Immature natural killer cell (primary cell): ENCODE measurements around the gene GAK. TPM values are rescaled to one million over a fixed set of nuclear protein-coding genes. Genes with fewer than 3 reads are reported as not detected.
A peak's percentile ranks its signal among the peaks of the same experiment; 100 is the strongest.

ENCODE experiments used
- DNase-seq, 3 donors: peaks; one replicate each; pipeline ENCODE4 v3.0.0; 2022; ENCODE audit warnings: mixed read lengths in 1 of 3
- H3K27ac Mint-ChIP-seq, 6 donors: one replicate each; pipeline ENCODE4 v1.8.0; 2020; ENCODE audit warnings: mixed read lengths in 6 of 6, mild to moderate bottlenecking in 5 of 6, inconsistent platforms in 4 of 6, moderate library complexity in 3 of 6
- H3K27me3 Mint-ChIP-seq, 3 donors: one replicate each; pipeline ENCODE4 v1.8.0; 2020 to 2021; ENCODE audit warnings: low read depth in 3 of 3, mild to moderate bottlenecking in 3 of 3, mixed read lengths in 3 of 3, moderate library complexity in 3 of 3, inconsistent platforms in 1 of 3
- H3K36me3 Mint-ChIP-seq, 3 donors: one replicate each; pipeline ENCODE4 v1.8.0; 2020; ENCODE audit warnings: mixed read lengths in 3 of 3, inconsistent platforms in 2 of 3, mild to moderate bottlenecking in 2 of 3
- H3K4me1 Mint-ChIP-seq, 2 donors: one replicate each; pipeline ENCODE4 v1.8.0; 2020; ENCODE audit warnings: inconsistent platforms in 2 of 2, mild to moderate bottlenecking in 2 of 2, mixed read lengths in 2 of 2, moderate library complexity in 1 of 2
- H3K4me3 Mint-ChIP-seq, 5 donors: one replicate each; pipeline ENCODE4 v1.8.0; 2020; ENCODE audit warnings: mild to moderate bottlenecking in 5 of 5, mixed read lengths in 5 of 5, inconsistent platforms in 3 of 5, moderate library complexity in 3 of 5
- H3K9me3 Mint-ChIP-seq, 6 donors: one replicate each; pipeline ENCODE4 v1.8.0; 2020; ENCODE audit warnings: mild to moderate bottlenecking in 6 of 6, mixed read lengths in 6 of 6, inconsistent platforms in 4 of 6, moderate library complexity in 3 of 6
- polyA plus RNA-seq, 3 donors: library from polyadenylated mRNA; unstranded; fragments of 300-500 nt; fragmentation: Illumina TruSeq; gene quantifications; one replicate each; pipeline ENCODE4 v1.2.3, GENCODE V29; 2021

Gene GAK
- polyA plus RNA-seq, 3 donors from 2014 or later = 49.4 to 119 (median 52.2) TPM

DNA sequence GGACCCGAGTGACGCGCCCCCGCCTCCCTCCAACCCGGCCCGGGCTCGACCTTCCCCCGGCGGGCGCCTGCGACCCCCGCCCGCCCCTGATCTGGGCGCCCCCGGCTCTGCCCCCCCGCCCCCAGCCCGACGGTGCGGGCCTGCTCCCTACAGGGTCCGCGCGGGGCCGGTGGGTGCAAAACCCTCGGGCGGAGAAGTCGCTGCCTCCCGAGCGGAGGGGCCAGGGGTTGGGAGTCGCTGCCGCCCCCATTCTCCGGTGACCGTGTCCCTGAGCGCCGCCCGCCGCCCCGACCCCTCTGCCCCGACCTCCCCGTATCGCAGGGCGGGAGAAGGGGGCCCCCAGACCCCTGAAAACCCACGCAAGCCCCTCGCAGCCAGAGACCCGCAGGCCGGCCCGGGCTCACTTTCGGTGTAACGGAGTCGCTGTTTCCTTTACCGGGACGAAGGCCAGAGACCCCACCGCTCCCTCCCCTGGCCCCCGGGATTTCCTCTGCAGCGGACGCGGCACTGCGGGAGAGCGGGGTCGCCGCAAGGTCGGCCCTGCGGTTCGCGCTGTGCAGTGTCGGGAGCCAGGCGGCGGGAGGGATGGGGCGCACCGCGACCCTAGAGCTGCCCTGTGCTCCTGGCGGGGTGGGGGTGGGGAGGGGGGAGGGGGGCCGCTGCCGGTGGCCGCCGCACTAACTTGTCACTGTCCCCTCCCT, 105.5 kb downstream of the GAK start:
- Mint-ChIP-seq H3K27me3 (peaks cover 10 to 22% (median 17%) of the 10 kb centered on the region in 3 donors), H3K27ac (no peak overlapping the region), H3K9me3 (peaks cover 0 to 6% (median 0%) of the 10 kb centered on the region in 6 donors), H3K4me1 (peaks cover 2 to 7% of the 10 kb centered on the region in 2 donors), H3K4me3 (no peak overlapping the region), H3K36me3 (peaks cover 0 to 4% (median 0%) of the 10 kb centered on the region in 3 donors)
- DNase-seq = no peak

DNA sequence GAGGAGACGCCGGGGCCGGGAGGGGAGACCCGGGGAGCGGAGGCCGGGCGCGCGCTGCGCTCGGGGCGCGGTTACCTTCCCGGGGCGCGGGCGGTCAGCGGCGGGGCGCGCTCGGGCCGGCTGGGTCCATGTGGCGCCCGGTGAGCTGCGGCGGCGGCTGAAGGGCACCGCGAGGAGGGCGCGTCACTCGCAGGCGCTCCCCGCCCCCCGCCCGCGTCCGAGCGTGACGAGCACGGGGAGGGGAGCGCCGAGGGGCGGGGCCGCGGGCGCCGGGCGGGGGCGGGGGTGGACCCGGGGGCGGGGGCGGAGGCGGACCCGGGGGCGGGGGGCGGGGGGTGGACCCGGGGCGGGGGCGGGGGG, 106.2 kb downstream of the GAK start, which contains the start of gene CPLX1:
Gene CPLX1 (minus strand): TSS at position 159 of the 360 bp plus-strand sequence. CDS start 1,607 bp downstream, outside the sequence.
- Mint-ChIP-seq H3K27me3 (peaks cover 10 to 22% (median 17%) of the 10 kb centered on the region in 3 donors), H3K9me3 (peaks cover 0 to 6% (median 0%) of the 10 kb centered on the region in 6 donors), H3K4me1 (peaks cover 2 to 7% of the 10 kb centered on the region in 2 donors)

DNA sequence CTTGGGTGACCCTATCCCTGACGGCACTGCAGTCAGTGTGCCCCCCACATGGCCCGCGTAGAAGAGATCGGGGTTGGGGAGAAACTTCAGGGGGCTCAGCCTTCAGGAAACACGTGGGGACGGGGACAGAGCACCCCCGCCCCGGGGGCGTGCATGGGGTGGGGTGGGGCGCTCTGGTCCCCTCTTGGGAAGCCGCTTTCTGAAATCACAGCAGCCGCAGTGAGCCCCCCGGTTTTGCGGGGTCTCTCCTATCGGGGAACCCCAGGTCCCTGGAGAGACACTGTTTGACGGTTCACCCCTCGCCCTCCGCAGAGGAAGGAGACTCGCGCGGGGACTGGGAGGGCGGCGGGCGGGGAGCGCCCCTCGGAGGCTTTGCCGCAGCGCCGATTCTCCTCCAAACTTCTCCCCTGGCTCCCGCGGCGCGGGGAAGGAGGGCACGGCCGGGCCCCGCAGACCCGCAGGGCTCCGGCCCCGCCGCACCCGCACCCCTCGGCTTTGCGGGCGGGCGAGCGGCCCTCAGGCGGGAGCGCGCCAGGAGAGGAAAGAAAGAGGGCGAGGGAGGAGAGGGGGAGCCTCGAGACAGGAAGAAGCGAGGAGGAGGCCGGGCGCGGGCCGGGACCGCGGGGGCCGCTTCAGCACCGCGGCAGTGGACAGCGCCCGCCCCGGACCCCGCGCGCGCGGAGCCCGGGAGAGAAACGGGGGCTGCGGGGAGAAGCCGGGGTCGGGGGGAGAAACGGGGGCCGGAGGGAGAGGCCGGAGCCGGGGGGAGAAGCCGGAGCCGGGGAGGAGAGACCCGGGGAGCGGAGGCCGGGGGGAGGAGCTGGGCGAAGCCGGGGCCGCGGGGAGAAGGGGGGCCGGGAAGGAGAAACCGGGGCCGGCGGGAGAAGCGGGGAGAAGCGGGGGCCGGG, 106.8 kb downstream of the GAK start:
- Mint-ChIP-seq H3K4me3 (peak overlapping the region in 1 of 5 donors; percentile 20), H3K27me3 (peaks cover 10 to 22% (median 17%) of the 10 kb centered on the region in 3 donors), H3K27ac (no peak overlapping the region), H3K9me3 (peaks cover 0 to 6% (median 0%) of the 10 kb centered on the region in 6 donors), H3K4me1 (peaks cover 2 to 7% of the 10 kb centered on the region in 2 donors), H3K36me3 (peaks cover 0 to 4% (median 0%) of the 10 kb centered on the region in 3 donors)
- peak; percentile 15 to 33 (median 20) for DNase-seq

More for the DNA sequence above, 106.2 kb downstream of the GAK start, which contains the start of gene CPLX1:
- Mint-ChIP-seq H3K4me3 (peak within 1 kb of the TSS in 1 of 5 donors; percentile 20), H3K27ac (no peak within 1 kb of the TSS), H3K36me3 (peaks cover 0 to 4% (median 0%) of the 10 kb centered on the region in 3 donors)
- DNase-seq = no peak

DNA sequence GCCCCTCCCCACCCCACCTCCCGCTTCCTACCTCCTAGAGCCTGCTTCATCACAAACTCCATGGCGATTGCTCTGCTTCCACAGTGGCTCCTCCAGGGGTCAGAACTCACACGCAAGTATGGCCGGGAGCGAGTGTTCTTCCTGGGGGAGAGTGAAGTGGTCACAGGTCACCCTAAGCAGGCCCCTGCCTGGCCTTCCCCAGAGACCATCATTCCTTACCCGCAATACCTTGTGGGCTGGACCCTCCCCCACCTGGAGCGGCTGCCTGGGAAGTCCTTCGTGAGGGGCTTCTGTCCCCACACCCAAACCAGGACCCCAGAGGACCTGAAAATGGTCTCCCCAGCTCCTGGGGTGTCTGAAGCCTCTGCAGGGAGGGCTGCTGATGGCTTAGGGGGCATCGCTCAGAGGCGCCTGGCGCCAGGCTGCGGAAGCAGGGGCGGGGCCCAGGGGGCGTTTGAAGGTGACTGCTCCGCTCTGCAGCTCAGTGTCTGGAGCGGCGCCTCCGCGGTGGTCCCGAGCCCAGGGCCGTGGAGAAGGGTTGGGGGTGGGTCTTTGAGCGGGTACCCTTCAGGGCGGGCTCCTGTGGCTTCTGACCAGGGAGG, 107.6 kb downstream of the GAK start:
- peaks cover 10 to 22% (median 17%) of the 10 kb centered on the region in 3 donors for H3K27me3 Mint-ChIP-seq
- DNase-seq = no peak
- peaks cover 2 to 7% of the 10 kb centered on the region in 2 donors for H3K4me1 Mint-ChIP-seq
- peaks cover 0 to 6% (median 0%) of the 10 kb centered on the region in 6 donors for H3K9me3 Mint-ChIP-seq
- peaks cover 0 to 4% (median 0%) of the 10 kb centered on the region in 3 donors for H3K36me3 Mint-ChIP-seq
- H3K4me3 Mint-ChIP-seq = peak overlapping the region in 1 of 5 donors; percentile 38
- no peak overlapping the region for H3K27ac Mint-ChIP-seq

DNA sequence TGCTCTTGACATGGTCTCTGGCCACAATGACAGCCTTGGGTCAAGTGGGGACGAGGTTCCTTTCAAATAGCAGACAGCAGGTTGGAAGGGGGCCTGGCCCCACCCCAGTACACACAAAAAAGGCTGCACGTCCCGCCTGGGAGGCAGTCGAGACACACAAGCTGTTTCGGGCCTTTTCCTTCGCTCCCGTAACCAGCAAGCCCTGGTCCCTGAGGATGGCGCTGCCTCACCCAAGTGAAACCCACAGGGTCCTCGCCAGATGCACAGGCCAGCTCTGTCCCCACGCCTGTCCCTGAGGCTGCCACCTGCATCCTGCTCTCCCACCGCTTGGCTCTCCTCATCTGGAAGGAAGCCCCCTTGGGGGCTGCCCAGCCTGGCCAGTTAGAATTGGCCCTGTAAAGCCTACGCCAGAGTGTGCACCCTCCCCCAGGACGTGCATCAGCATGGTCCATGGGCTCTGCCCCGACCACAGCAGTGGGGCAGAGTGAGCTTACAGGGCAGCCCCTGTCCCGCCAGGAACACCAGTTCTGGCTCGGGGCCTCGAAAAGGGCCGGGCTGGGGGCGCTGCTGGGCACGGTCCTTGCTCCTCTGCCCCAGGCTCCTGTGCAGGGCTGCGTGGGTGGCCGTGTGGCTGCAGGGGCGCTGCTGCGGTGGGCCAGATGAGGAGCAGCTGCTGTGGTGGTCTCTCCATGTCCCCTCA, 108.2 kb downstream of the GAK start:
- Mint-ChIP-seq H3K9me3 (peaks cover 0 to 6% (median 0%) of the 10 kb centered on the region in 6 donors), H3K4me1 (peaks cover 2 to 7% of the 10 kb centered on the region in 2 donors), H3K4me3 (no peak overlapping the region), H3K36me3 (peaks cover 0 to 4% (median 0%) of the 10 kb centered on the region in 3 donors), H3K27ac (no peak overlapping the region), H3K27me3 (peaks cover 10 to 20% (median 17%) of the 10 kb centered on the region in 3 donors)
- no peak for DNase-seq

DNA sequence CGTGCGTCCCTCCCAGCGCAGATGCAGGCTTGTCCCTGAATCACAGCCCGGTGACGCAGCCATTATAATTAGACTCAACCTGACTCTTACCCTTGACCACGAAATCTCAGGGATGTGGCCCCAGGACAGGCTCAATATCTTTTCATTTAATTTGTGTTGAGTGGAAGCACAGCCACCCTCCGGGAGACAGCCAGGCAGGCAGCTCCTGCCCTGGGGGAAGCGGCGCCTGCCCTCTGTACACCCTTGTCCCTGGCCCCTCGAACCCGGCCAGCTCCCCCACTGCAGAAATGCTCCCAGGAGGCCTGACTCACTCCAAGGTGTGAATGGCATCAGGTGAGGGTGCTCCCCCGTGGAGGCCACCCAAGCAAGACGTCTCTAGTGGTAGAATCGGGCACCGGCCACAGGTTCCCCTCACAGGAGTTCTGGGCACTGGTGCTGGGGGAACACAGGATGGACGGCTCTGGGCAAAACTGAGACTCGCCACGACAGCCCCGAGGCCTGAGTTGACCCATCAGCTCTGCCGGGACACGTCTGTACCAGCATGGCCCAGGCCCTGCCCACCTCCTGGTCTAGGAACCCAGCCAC, 108.8 kb downstream of the GAK start:
- DNase-seq = no peak
- peaks cover 0 to 5% (median 0%) of the 10 kb centered on the region in 6 donors for H3K9me3 Mint-ChIP-seq
- H3K27ac Mint-ChIP-seq = no peak overlapping the region
- peaks cover 10 to 17% (median 17%) of the 10 kb centered on the region in 3 donors for H3K27me3 Mint-ChIP-seq
- peaks cover 0 to 4% (median 0%) of the 10 kb centered on the region in 3 donors for H3K36me3 Mint-ChIP-seq
- H3K4me1 Mint-ChIP-seq = peaks cover 2 to 6% of the 10 kb centered on the region in 2 donors
- peak overlapping the region in 1 of 5 donors; percentile 23 for H3K4me3 Mint-ChIP-seq

DNA sequence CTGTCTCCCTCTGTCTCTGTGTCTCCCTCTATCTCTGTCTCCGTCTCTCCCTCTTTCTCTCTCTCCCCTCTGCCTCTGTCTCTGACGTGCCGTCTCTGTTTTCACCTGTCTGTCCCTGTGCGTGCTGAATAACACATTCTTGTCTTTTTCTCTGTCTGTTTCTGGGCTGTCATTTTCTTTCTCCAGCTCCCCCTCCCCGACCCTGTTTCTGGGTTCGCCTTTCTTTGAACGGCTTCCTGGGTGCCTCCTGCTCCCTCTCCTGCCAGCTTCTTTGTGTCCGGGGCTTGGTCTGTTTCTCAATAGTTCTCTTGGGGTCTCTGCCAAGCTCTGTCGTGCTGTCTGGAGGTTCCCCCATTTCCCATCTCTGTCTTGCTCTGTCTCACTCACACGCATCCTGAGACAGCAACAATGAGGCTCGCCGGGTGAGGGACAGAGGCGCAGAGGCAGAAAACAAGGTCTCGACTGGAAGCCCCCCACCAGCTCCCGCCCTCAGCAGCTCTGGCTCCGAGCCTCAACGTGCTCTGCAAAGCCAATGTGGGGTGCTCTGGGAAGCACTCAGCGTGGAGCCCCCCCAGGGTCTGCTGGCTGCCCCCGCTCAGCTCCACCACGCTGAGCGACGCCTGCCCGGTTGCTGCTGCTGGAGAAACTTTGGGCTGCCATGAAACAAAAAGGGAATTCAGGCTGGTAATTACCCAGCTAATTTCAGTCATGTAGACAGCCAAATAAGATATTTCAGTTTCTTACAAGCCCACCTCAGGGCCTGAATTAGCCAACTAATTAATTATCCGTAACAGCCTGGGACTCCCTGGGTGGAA, 109.5 kb downstream of the GAK start:
- no peak overlapping the region for H3K27ac Mint-ChIP-seq
- H3K9me3 Mint-ChIP-seq = peaks cover 0 to 5% (median 0%) of the 10 kb centered on the region in 6 donors
- no peaks in the 10 kb centered on the region for H3K36me3 Mint-ChIP-seq
- no peaks in the 10 kb centered on the region for H3K4me1 Mint-ChIP-seq
- H3K4me3 Mint-ChIP-seq = no peak overlapping the region
- peaks cover 4 to 11% (median 10%) of the 10 kb centered on the region in 3 donors for H3K27me3 Mint-ChIP-seq
- DNase-seq = no peak

DNA sequence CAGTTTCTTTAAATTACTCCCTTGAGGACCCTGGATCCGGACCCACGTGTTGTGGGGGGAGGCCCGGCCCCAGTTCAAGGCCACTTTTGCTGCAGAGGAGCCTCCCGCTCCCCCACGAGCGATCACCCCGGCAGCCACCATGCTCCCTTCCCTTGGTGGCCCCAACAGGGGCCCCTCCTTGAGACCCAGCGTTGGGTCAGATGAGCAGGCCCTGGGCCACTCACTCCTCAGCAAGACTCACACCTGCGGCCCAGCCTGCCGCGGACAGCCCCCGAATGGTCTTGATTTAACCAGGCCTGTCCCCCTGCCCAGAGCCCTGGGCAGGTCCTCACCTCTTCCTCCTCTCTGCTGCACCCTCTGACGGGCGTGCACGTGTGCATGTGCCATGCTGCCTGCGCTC, 110.5 kb downstream of the GAK start:
- Mint-ChIP-seq H3K4me3 (no peak overlapping the region), H3K27me3 (peaks cover 7 to 13% (median 13%) of the 10 kb centered on the region in 3 donors), H3K9me3 (peaks cover 0 to 5% (median 0%) of the 10 kb centered on the region in 6 donors), H3K27ac (no peak overlapping the region), H3K4me1 (no peaks in the 10 kb centered on the region), H3K36me3 (no peaks in the 10 kb centered on the region)
- DNase-seq = no peak

DNA sequence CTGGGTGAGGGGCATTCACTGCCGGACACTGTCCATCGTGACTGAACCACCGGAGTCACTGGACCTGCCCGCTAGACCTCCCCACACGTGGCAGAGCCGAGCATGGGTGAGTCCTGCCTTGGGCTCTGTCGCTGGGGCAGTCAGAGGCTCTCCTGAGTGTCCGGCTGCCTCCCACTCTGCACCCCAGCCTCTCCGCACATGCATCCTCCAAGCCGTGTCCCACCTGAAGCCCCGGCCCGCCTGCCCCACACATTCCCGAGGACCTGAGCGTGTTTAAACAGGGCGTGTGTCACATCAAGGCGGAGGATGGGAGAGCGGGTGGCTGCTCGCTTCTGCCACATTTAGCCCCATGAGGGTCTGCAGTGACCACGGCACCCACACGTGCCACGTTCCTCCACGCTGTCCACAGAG, 110.9 kb downstream of the GAK start:
- no peak for DNase-seq
- Mint-ChIP-seq H3K27me3 (peaks cover 9 to 13% (median 13%) of the 10 kb centered on the region in 3 donors), H3K27ac (no peak overlapping the region), H3K4me3 (no peak overlapping the region), H3K9me3 (peaks cover 0 to 5% (median 0%) of the 10 kb centered on the region in 6 donors), H3K36me3 (no peaks in the 10 kb centered on the region), H3K4me1 (no peaks in the 10 kb centered on the region)

DNA sequence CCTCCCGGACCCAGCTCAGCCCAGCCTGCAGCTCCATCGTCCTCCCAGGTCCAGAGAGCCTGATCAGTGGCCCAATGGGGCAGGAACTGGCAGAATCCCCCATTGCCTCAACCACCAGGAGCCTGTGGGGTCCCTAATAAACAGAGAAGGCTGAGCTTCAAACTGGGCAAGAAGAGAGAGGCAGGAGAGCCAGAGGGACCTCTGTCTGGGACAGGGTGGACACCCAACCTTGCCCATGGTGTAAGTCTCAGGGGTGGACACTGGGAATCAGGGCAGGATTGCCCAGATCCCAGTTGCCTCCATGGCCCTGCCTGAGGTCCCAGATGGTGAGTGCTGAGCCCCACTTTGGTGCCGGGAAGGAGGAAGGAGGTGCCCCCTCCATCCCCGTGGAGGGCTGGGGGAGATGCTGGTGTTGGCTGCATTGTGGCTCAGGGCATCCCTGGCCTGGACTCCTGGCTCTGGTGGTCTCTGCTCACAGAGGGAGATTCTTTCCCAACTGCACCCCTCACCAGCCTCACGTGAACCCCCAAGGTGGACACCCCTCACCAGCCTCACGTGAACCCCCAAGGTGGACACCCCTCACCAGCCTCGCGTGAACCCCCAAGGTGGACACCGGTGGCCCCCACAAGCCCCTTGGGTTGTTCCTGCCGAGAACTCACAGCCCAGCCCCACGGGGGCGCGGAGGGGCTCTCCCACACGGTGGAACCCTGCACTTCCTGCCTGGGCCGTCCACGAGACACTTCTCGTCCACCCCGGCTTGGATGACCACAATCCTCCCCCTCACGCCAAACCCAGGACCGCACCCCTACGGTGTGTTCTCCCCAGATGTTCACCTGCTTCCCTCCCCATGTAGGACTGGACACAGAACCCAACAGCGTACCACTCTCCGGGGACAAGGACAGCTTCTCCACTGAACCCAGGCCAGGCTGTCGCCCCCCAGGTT, 111.6 kb downstream of the GAK start:
- no peak for DNase-seq
- Mint-ChIP-seq H3K27me3 (peaks cover 9 to 13% (median 13%) of the 10 kb centered on the region in 3 donors), H3K27ac (no peak overlapping the region), H3K4me3 (no peak overlapping the region), H3K9me3 (peaks cover 0 to 5% (median 0%) of the 10 kb centered on the region in 6 donors), H3K4me1 (no peaks in the 10 kb centered on the region), H3K36me3 (no peaks in the 10 kb centered on the region)
